ENCODE results near the gene ROBO1. TPM values are rescaled to one million over a fixed set of nuclear protein-coding genes. Genes with fewer than 3 reads are reported as not detected.
"Not testable (repeated sequence)": the region's sequence is repeated elsewhere in the genome, so short reads cannot be mapped to it uniquely, and the experiment has no call there.

Gene ROBO1
- total RNA-seq, 1 donor from 2014 or later = 0.64 TPM

- DNase-seq (ENCODE audit: low read depth in 2 of 2) = no peak
These were observed 215.8 kb downstream of the ROBO1 start for GRCh38 chr3:79551997-79552396.

DNA sequence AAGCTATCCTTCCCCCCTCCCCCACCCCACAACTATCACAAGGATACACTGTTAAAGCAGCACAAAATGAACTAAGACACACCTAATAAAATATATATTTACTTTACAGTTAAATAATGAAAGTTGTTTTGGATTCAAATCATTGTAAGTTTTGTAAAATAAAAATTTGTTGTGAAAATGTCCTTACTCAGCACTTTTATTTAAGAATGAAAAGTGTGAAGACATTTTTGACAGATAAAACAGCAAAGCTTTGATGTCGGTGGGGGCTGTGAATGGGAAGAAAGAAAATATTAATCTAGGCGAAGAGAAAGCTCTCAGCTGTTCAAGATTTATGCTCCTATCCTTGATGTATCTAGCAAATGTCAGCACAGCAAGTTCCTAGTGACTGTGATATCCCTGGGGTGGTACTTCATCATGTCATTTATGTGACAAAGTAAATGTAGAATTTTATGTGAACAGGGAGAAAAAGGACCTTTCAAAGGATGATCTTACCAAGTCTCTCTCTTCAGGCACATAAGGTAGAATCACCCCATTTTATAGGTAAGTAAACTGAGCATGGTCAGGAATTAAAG lies 216.4 kb downstream of the ROBO1 start:
- DNase-seq (ENCODE audit: low read depth in 2 of 2) = no peak

GRCh38 chr3:79543218-79543982 lies 224.4 kb downstream of the ROBO1 start:
- no peak for DNase-seq (ENCODE audit: low read depth in 2 of 2)

DNA sequence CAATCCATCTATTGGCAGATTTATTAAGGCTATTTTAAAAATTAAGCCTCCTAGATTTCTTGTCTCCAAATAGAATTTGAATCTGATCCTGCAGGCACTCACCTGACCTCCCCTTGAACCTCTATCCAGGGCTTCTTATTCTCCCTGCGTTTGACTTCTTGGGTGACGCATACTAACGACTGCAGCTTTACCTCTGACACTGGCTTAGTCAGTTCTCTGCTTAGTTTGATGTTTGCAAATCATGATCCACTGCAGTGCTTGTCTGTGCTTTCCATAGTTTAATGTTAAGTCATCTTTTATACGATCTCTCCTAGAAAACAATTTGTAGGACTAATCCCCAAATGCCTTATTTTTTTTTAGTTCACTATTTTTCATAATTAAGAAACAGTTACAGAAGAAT lies 233.1 kb downstream of the ROBO1 start:
- DNase-seq (ENCODE audit: low read depth in 2 of 2) = no peak

DNA sequence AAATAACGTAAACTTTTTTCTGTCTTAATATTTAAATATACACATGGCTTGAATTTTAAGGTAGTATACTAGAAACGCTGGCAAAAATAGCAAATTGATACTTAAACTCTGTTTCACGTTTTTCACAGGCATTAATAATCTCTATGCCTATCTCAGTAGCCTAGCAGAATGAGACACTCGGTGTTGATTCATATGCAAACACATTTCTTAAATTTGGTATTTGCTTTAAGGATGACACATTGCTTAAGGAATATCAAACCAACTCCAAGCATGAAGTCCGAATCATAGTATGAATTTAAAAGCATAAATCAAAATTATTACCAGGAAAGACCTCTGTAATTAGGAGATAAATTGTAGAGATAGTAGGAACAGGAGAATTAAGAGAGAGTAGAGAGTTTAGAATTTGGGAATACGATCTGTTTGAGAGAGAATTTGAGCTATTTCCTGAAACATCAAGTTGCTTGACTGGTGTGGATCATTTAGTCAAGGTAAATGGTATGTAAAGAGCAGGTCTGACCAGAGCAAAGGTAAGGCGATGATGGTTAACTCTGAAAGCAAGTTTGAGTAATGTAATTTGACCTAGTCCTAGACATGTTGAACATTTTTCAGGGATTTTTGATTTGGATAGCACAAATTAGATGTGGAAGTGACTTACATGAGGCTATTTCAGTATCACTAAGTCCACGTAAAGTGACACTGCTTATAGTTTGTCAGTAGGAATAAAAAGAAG lies 236.1 kb downstream of the ROBO1 start:
- DNase-seq (ENCODE audit: low read depth in 2 of 2) = no peak

- peak; percentile 36 to 59 for DNase-seq (ENCODE audit: low read depth in 2 of 2)
These were observed 246.5 kb downstream of the ROBO1 start for GRCh38 chr3:79521221-79521848.

GRCh38 chr3:79517766-79518413 lies 249.9 kb downstream of the ROBO1 start:
- DNase-seq (ENCODE audit: low read depth in 2 of 2) = peak; percentile 35 to 51

GRCh38 chr3:79516795-79517194 lies 251.0 kb downstream of the ROBO1 start:
- no peak for DNase-seq (ENCODE audit: low read depth in 2 of 2)

DNA sequence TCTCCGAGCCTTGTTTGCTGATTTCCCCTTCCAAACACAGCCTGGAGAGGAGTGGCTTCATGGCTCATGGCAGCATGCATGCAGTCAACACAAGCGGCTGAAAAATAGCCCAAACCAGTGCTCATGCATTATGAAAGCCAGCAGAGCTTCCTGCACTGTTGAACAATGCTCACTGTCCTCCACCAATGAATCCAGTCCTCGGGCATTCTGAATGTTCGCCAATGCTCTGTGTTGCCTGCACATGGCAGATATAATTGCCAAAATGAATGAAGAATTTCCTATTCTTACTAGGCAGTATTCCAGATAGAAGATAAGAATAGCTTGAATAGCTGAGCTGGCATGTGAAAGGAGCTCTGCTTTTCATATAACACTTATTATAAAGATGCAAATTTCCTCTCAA lies 252.7 kb downstream of the ROBO1 start:
- DNase-seq (ENCODE audit: low read depth in 2 of 2) = peak; percentile 47 to 58

DNA sequence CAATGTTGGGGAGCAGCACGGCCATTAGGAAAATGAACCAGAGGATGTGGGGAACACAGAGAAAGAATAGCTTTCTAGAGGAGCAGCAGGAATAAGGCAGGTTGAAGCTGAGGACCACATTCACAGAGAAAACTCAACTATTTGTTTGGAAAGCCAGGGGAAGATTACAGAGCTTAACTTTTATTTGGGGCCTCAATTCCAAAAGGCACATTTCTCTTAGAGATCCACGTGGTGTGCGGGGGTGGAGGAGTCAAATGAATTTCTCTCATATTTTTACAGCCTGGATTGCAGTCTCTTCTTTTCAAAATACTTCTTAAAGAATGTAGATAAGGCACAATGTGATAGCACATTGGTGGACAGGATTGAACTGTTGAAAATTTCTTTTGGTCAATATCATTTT lies 253.7 kb downstream of the ROBO1 start:
- DNase-seq (ENCODE audit: low read depth in 2 of 2) = no peak

DNA sequence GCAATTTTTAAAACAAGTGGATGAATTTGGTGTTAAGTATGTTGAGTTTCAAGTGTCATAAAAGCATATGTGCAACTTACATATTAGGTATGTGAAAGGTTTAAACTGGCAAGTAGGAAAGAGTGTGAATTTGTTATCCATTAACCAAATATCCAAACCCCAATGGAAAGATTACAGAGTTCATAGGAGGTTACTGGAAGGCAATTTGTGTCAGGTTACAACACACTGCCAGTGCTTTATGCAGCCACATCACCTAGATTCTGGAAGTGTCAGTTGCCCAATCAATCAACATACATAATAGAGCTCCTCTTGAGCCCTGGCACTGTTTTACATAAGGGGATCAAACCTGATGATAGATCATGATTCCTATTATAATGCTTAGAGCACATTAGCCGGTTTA lies 261.0 kb downstream of the ROBO1 start:
- DNase-seq (ENCODE audit: low read depth in 2 of 2) = no peak

DNA sequence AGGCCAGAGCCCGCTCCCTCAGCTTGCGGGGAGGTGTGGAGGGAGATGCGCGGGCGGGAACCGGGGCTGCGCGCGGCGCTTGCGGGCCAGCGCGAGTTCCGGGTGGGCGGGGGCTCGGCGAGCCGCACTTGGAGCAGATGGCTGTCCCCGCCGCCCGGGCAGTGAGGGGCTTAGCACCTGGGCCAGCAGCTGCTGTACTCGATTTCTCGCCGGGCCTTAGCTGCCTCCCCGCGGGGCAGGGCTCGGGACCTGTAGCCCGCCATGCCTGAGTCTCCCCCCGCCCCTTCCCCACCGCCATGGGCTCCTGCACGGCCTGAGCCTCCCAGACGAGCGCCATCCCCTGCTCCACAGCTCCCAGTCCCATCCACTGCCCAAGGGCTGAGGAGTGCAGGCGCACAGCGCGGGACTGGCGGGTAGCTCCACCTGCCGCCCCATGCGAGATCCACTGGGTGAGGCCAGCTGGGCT lies 265.5 kb downstream of the ROBO1 start:
- not testable (repeated sequence) for DNase-seq (ENCODE audit: low read depth in 2 of 2)

DNA sequence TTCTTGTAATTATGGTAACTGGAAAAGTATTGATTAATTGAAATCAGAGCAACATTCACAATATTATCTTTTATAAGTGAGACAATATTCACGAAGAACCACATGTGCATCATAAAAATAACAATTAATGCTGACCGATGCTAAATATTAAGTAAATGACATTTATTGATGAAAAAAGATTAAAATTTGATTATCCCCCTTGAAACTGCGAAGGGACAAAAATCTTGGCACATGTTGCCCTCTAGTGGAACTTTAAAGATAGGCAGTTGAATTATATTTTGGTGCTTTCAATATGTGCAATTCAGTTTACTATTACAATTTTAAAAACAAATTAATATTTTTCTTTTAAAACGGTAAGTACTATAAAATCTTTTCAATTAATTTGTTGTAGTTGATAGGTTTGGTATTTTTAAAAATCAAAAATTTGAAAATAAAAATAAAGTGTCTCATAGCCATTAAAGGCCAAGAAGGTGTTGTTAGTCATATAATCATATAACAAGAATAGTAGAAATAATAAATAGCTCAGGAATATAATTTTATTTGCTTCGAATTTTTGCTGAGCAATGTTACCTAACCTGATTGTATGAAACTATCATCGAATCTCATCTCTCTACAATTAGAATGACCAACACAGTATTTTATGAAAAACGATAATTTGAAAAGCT lies 270.2 kb downstream of the ROBO1 start:
- peak in 1 of 2 donors; percentile 11 for DNase-seq (ENCODE audit: low read depth in 2 of 2)

DNA sequence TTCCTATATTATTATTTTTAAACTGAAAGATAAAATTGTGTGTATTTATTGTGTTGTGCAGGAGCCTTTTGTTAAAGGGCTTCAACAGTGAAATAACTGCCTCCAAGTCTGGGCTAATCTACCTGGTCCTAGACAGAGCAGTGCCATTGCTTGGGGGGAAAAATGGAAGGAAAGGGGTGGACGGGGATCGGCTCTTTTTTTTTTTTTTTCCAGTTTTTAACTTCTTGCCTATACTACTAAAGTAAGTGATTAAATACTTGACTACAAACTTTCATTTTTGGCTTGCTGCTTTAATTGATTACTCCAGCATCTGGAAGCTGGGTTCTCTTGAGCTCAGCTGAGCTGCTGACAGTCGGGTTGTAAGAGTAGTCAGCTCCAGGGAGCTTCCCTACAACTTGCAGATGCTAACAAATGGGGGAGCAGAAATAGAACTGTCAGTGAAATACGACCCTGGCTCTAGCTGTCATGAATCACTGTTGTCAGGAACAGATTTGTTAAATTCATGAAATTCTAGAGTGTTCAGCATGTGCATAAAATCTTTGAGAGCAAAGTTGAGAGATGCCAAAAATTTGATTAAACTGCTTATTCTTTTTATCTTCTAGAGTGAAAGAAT lies 276.7 kb downstream of the ROBO1 start:
- DNase-seq (ENCODE audit: low read depth in 2 of 2) = no peak

DNA sequence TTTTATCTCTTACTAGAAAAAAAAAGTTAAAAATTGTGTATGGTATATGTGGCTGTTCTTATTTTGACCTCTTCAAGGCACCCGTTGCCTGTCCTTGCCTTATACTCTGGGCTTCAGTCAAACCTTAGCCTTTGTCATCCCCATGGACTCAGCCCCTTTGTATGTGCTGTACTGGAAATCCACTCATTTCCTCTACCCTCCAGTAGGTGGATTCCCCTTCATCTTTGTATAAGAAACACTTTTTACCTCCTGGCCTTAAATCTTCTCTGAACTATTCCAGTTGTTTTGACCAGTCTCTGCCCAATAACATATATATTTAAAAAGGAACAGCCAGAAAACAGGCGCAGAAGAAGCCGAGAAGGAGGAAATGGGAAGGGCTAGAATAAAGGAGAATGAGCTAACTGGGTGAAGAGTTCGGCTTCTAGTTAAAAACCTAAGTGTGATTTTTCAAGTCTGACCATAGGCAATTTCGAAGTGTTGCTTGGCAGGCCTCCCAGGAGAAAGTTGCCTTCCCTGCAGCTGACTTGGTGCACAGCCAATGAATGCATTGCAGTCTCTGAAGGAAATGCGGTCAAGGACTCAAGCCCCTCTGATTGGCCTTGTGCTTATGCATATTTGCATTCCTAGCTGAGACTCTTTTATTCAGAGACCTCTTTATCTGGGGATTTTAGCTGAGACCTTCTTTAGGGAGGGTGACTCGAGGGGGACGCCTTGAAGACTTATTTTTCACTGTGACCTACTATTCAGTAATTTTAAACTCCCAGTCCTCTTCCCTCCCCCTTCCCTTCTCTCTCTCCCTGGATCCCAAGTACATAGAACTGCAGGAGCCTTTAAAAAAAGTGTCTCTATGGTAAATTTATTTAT lies 277.4 kb downstream of the ROBO1 start:
- DNase-seq (ENCODE audit: low read depth in 2 of 2) = no peak

- DNase-seq (ENCODE audit: low read depth in 2 of 2) = no peak
These were observed 279.4 kb downstream of the ROBO1 start for GRCh38 chr3:79488407-79488806.

DNA sequence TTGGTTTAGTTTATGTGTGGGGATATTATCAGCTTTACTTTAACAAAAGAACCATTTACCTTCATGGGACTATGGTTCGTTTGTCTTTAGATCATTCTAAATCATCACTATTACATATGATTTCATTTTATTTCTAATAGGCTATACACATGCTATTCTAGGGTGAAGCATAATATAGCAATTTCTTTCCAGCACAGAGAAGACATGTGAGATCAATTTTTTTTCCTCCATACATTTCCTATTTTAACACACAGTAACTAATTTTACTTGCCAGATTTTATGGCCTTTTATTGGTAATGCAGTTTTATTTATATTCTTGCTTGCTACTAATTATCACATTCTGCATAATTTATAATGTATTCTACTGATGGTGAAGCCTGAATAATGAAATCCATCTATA lies 287.1 kb downstream of the ROBO1 start:
- no peak for DNase-seq (ENCODE audit: low read depth in 2 of 2)

DNA sequence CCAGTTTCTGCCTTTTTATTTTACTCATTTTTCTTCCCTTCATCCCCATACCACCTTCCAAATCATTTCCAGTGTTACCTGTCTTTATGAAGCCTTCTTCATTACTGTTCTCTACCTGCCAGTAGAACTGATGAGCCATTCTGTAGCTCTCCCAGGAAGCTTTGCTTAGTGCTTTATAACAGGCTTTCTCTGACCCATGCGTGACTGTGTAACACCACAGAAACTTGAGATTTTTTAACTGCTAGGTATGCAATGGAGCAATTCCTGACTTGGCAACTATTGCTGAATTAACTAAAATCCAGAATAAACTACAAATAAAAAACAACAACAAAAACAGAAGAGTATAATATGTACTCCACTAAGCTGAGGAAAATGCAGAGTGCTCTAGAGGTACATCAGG lies 289.2 kb downstream of the ROBO1 start:
- DNase-seq (ENCODE audit: low read depth in 2 of 2) = no peak

DNA sequence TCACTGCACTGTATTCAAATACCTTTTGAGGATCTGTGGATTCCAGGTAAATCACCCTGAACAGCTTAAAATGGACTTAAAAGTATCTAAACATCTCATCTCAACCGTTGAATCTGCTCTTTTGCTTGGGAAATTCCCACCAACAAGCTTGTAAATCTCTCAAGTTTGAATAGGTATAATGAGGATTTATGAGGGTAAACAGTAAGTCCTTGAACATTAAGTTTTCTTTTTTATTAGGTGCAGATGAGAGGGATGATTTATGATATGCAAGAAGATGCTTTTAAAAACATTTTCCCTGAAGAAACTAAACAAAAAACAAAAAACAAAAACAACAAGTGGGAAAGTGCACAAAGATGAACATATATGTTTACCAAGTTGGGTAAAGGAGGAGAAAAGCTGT lies 290.6 kb downstream of the ROBO1 start:
- DNase-seq (ENCODE audit: low read depth in 2 of 2) = no peak

- DNase-seq (ENCODE audit: low read depth in 2 of 2) = no peak
These were observed 293.8 kb downstream of the ROBO1 start for GRCh38 chr3:79473993-79474392.

Data from dermis microvascular lymphatic vessel endothelial cell (primary cell).